HCT116 (cell line): ENCODE data around the gene ACVR1B.

Experiments used
- EZH2 ChIP-seq: fragments of 200-600 bp; sonication (generic); IDR thresholded peaks from 2 replicates; pipeline ENCODE4 v1.6.1; 2017; ENCODE audit warnings: antibody characterized with exemption, mixed run types
- JUND ChIP-seq: IDR thresholded peaks from 2 replicates; pipeline ENCODE4 v1.6.1; 2012
- POLR2A ChIP-seq: IDR thresholded peaks from 2 replicates; pipeline ENCODE4 v1.7.0; 2011; ENCODE audit warnings: borderline replicate concordance; ENCODE audit not compliant: insufficient read depth, insufficient read length; ENCODE audit errors: extremely low read depth
- POLR2AphosphoS5 ChIP-seq: IDR thresholded peaks from 2 replicates; pipeline ENCODE4 v1.6.1; 2011; ENCODE audit warnings: mild to moderate bottlenecking, low read depth, low read length, moderate library complexity
- SP1 ChIP-seq: IDR thresholded peaks from 2 replicates; pipeline ENCODE4 v1.6.1; 2012; ENCODE audit warnings: low read depth
- TF ChIP-seq, protein P1 (sequence below), 3 experiments: fragments of 200-600 bp in 1 of 3; sonication (generic) in 1 of 3; IDR thresholded peaks in 2 of 3; conservative IDR thresholded peaks in 1 of 3; 2 replicates each; pipeline ENCODE4 v1.5.1; 2012 to 2017; ENCODE audit warnings: low read depth in 2 of 3, low read length in 2 of 3, antibody characterized with exemption in 1 of 3, borderline replicate concordance in 1 of 3, control low read depth in 1 of 3, mild to moderate bottlenecking in 1 of 3, mixed read lengths in 1 of 3, mixed run types in 1 of 3, moderate library complexity in 1 of 3; ENCODE audit not compliant: insufficient read depth in 1 of 3

DNA sequence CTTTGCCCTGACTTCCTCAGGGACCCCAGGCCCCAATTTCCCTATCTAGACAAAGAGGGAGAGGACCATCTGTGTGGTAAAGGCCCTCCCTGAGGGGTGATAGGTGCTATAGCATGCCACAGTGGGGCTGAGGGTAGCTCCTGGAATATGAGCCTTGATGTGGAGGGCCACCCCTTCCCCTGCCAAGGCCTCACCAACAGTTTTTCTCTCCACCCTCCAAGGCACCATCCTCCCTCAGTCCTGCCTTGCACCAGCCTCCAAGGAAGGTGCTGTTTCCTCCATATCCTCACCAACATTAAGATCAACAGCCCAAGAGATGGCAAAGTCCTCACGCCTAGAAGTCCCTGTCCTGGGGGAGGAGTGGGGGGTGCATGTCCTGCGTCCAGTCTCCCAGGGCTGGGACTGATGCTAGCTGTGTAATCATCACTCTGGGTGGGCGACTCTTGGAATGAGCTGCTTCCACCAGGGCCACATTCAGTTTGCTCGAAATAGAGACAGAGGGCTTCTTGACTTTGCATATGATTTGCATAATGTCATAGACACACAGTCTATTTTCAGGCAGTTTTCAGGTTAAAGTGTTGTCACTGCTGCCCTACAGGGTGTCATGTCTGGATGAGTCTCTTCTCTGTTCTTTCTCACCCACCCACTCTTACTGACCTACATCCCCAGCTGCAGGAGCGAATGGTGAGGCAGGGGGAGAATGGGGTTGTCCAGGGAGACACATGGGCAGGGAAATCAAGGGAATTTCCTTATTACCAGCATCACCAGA lies 26.8 kb upstream of the ACVR1B start:
- TF ChIP-seq JUND (no peak), POLR2AphosphoS5 (no peak), POLR2A (no peak), EZH2 (no peak), SP1 (no peak)
- TF ChIP-seq, protein P1, sequence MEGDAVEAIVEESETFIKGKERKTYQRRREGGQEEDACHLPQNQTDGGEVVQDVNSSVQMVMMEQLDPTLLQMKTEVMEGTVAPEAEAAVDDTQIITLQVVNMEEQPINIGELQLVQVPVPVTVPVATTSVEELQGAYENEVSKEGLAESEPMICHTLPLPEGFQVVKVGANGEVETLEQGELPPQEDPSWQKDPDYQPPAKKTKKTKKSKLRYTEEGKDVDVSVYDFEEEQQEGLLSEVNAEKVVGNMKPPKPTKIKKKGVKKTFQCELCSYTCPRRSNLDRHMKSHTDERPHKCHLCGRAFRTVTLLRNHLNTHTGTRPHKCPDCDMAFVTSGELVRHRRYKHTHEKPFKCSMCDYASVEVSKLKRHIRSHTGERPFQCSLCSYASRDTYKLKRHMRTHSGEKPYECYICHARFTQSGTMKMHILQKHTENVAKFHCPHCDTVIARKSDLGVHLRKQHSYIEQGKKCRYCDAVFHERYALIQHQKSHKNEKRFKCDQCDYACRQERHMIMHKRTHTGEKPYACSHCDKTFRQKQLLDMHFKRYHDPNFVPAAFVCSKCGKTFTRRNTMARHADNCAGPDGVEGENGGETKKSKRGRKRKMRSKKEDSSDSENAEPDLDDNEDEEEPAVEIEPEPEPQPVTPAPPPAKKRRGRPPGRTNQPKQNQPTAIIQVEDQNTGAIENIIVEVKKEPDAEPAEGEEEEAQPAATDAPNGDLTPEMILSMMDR (IDR thresholded peaks at IDR 0.05 in 2 of 3, conservative IDR thresholded peaks at IDR 0.05 in 1 of 3; ENCODE audit: borderline replicate concordance in 1 of 3, insufficient read depth in 1 of 3, low read depth in 2 of 3, low read length in 2 of 3): no peak
